HG02884 (cell line): ENCODE results near the gene RMI2.
A peak's percentile ranks its signal among the peaks of the same experiment; 100 is the strongest.
"Not testable (repeated sequence)": the region's sequence is repeated elsewhere in the genome, so short reads cannot be mapped to it uniquely, and the experiment has no call there.

Source experiments
- ATAC-seq: cut with Tn5 transposase; IDR thresholded peaks from one replicate; pipeline ENCODE4 v1.9.1; 2021; ENCODE audit warnings: mild to moderate bottlenecking, moderate library complexity; ENCODE audit not compliant: unreplicated experiment

Gene RMI2

GRCh38 chr16:11345040-11345862 lies at the start of gene RMI2:
Gene RMI2, plus strand, starts transcription at chr16:11345459. Its CDS starts 13 bp downstream, at chr16:11345472.
- ATAC-seq = peak; percentile 94

GRCh38 chr16:11295672-11296071 lies 49.6 kb upstream of the RMI2 start:
- ATAC-seq = no peak

- no peak for ATAC-seq
These were observed 48.9 kb upstream of the RMI2 start for GRCh38 chr16:11296351-11296705.

GRCh38 chr16:11296706-11297491 lies 48.4 kb upstream of the RMI2 start:
- ATAC-seq = no peak

GRCh38 chr16:11297492-11298142 lies 47.6 kb upstream of the RMI2 start:
- ATAC-seq = peak; percentile 71

- no peak for ATAC-seq
These were observed 46.9 kb upstream of the RMI2 start for GRCh38 chr16:11298143-11298900.

GRCh38 chr16:11298950-11299547 lies 46.2 kb upstream of the RMI2 start:
- ATAC-seq = not testable (repeated sequence)

GRCh38 chr16:11299865-11300559 lies 45.2 kb upstream of the RMI2 start:
- no peak for ATAC-seq

GRCh38 chr16:11300560-11300892 lies 44.7 kb upstream of the RMI2 start:
- no peak for ATAC-seq

GRCh38 chr16:11301645-11302501 lies 43.4 kb upstream of the RMI2 start:
- no peak for ATAC-seq

GRCh38 chr16:11302977-11303376 lies 42.3 kb upstream of the RMI2 start:
- no peak for ATAC-seq

GRCh38 chr16:11303405-11304138 lies 41.7 kb upstream of the RMI2 start:
- ATAC-seq = no peak

- no peak for ATAC-seq
These were observed 38.9 kb upstream of the RMI2 start for GRCh38 chr16:11306381-11306780.

- no peak for ATAC-seq
These were observed 38.1 kb upstream of the RMI2 start for GRCh38 chr16:11306997-11307638.

- ATAC-seq = no peak
These were observed 37.4 kb upstream of the RMI2 start for GRCh38 chr16:11307639-11308492.

- ATAC-seq = no peak
These were observed 36.6 kb upstream of the RMI2 start for GRCh38 chr16:11308493-11309283.
